CD14-positive monocyte (primary cell): ENCODE data around the gene UBE2H. TPM values are rescaled to one million over a fixed set of nuclear protein-coding genes. Genes with fewer than 3 reads are reported as not detected.

Experiments
- DNase-seq, 3 donors: peaks; one replicate each; pipeline ENCODE4 v3.0.0-alpha.2; 2011 to 2022
- H2AFZ ChIP-seq: 2 replicates; pipeline ENCODE4 v1.6.0; 2012; ENCODE audit warnings: mild to moderate bottlenecking, low read depth, low read length, inconsistent platforms; ENCODE audit not compliant: insufficient read depth, poor library complexity, severe bottlenecking
- H3K27ac ChIP-seq, 2 donors: 1 replicate in 1 of 2; 2 replicates in 1 of 2; pipeline ENCODE4 v1.5.1; 2012 to 2013; ENCODE audit warnings: low read length in 2 of 2, control low read depth in 1 of 2, inconsistent platforms in 1 of 2, low read depth in 1 of 2, mild to moderate bottlenecking in 1 of 2
- H3K27me3 ChIP-seq, 2 donors: one replicate each; pipeline versions ENCODE4 v1.6.0 to v1.6.1; 2011 to 2013; ENCODE audit warnings: low read length in 2 of 2; ENCODE audit not compliant: control insufficient read depth in 2 of 2, insufficient read depth in 2 of 2
- H3K36me3 ChIP-seq, 2 donors: replicated peaks in 1 of 2; 1 replicate in 1 of 2; 2 replicates in 1 of 2; pipeline versions ENCODE4 v1.5.1 to v1.6.1; 2012 to 2013; ENCODE audit warnings: low read length in 2 of 2, control low read depth in 1 of 2, inconsistent platforms in 1 of 2, mild to moderate bottlenecking in 1 of 2; ENCODE audit not compliant: insufficient read depth in 2 of 2, control insufficient read depth in 1 of 2
- H3K4me1 ChIP-seq, 2 donors: 1 replicate in 1 of 2; 2 replicates in 1 of 2; pipeline versions ENCODE4 v1.5.1 to v1.6.1; 2012 to 2013; ENCODE audit warnings: low read length in 2 of 2, control low read depth in 1 of 2, inconsistent platforms in 1 of 2, mild to moderate bottlenecking in 1 of 2, moderate library complexity in 1 of 2; ENCODE audit not compliant: insufficient read depth in 2 of 2, control insufficient read depth in 1 of 2
- H3K4me2 ChIP-seq: replicated peaks from 2 replicates; pipeline ENCODE3; 2012; ENCODE audit warnings: low read length, moderate library complexity, mild to moderate bottlenecking; ENCODE audit not compliant: poor library complexity, severe bottlenecking; ENCODE audit errors: extremely low read depth
- H3K4me3 ChIP-seq, 3 experiments: fragments of 200-600 bp in 1 of 3; sonication (generic) in 1 of 3; replicated peaks in 1 of 3; 1 replicate in 2 of 3; 2 replicates in 1 of 3; pipeline ENCODE4 v1.5.1; 2011 to 2013; ENCODE audit warnings: low read length in 3 of 3, mild to moderate bottlenecking in 3 of 3, control low read depth in 2 of 3, low read depth in 2 of 3, inconsistent platforms in 1 of 3, moderate library complexity in 1 of 3
- H3K79me2 ChIP-seq: 2 replicates; pipeline ENCODE4 v1.6.0; 2012; ENCODE audit warnings: mild to moderate bottlenecking, control low read depth, inconsistent platforms, low read length, moderate library complexity; ENCODE audit not compliant: insufficient read depth
- H3K9ac ChIP-seq: 2 replicates; pipeline ENCODE4 v1.6.0; 2017; ENCODE audit warnings: low read length, mild to moderate bottlenecking; ENCODE audit not compliant: insufficient read depth, poor library complexity, severe bottlenecking
- H3K9me3 ChIP-seq, 2 donors: replicated peaks in 1 of 2; 1 replicate in 1 of 2; 2 replicates in 1 of 2; pipeline versions ENCODE4 v1.5.1 to v1.6.1; 2012 to 2013; ENCODE audit warnings: low read length in 2 of 2, control low read depth in 1 of 2; ENCODE audit not compliant: control insufficient read depth in 1 of 2, insufficient read depth in 1 of 2
- H4K20me1 ChIP-seq: 2 replicates; pipeline ENCODE4 v1.6.0; 2012; ENCODE audit warnings: mild to moderate bottlenecking, low read length, control low read depth, moderate library complexity; ENCODE audit not compliant: insufficient read depth
- H3K27ac Mint-ChIP-seq, 7 donors: one replicate each; pipeline ENCODE4 v1.8.0; 2020; ENCODE audit warnings: mild to moderate bottlenecking in 7 of 7, mixed read lengths in 7 of 7, moderate library complexity in 6 of 7, inconsistent platforms in 2 of 7
- H3K27me3 Mint-ChIP-seq, 3 donors: one replicate each; pipeline ENCODE4 v1.8.0; 2021 to 2022; ENCODE audit warnings: low read depth in 3 of 3, mild to moderate bottlenecking in 3 of 3, mixed read lengths in 3 of 3, moderate library complexity in 3 of 3, inconsistent platforms in 1 of 3
- H3K36me3 Mint-ChIP-seq, 2 donors: one replicate each; pipeline ENCODE4 v1.8.0; 2020; ENCODE audit warnings: mixed read lengths in 2 of 2, inconsistent platforms in 1 of 2, mild to moderate bottlenecking in 1 of 2
- H3K4me1 Mint-ChIP-seq: one replicate; pipeline ENCODE4 v1.8.0; 2020; ENCODE audit warnings: mild to moderate bottlenecking, mixed read lengths
- H3K4me3 Mint-ChIP-seq, 2 donors: one replicate each; pipeline ENCODE4 v1.8.0; 2020; ENCODE audit warnings: mild to moderate bottlenecking in 2 of 2, mixed read lengths in 2 of 2, moderate library complexity in 1 of 2
- H3K9me3 Mint-ChIP-seq, 7 donors: one replicate each; pipeline ENCODE4 v1.8.0; 2020 to 2022; ENCODE audit warnings: mixed read lengths in 7 of 7, mild to moderate bottlenecking in 6 of 7, moderate library complexity in 6 of 7, inconsistent platforms in 2 of 7
- CTCF ChIP-seq: fragments of 200-600 bp; IDR thresholded peaks from one replicate; pipeline ENCODE4 v1.8.0; 2022; ENCODE audit warnings: antibody characterized with exemption, mild to moderate bottlenecking
- WGBS: methylation state at CpG from one replicate; pipeline ENCODE4 v1.1.5; 2013; ENCODE audit warnings: missing lambda C conversion rate; ENCODE audit not compliant: insufficient coverage; 5-methylcytosine and 5-hydroxymethylcytosine counted together
- intact Hi-C, 2 donors: fragments of 100-400 bp; cut with micrococcal nuclease; formaldehyde crosslinking; loops; one replicate each; pipeline versions ENCODE4 v1.15.0 to v1.15.1; 2023
- polyA plus RNA-seq, 3 donors: library from polyadenylated mRNA; depleted of rRNA in 1 of 3; unstranded in 2 of 3; stranded (reverse) in 1 of 3; fragments of 300-500 nt in 2 of 3; fragments of >200 nt in 1 of 3; fragmentation: Illumina TruSeq in 2 of 3; gene quantifications; 1 replicate in 2 of 3; 2 replicates in 1 of 3; pipeline ENCODE4 v1.2.3, GENCODE V29; 2012 to 2021

The UBE2H gene
- polyA plus RNA-seq, 3 donors, result 12.6 to 26.0 (median 16.0) TPM

DNA sequence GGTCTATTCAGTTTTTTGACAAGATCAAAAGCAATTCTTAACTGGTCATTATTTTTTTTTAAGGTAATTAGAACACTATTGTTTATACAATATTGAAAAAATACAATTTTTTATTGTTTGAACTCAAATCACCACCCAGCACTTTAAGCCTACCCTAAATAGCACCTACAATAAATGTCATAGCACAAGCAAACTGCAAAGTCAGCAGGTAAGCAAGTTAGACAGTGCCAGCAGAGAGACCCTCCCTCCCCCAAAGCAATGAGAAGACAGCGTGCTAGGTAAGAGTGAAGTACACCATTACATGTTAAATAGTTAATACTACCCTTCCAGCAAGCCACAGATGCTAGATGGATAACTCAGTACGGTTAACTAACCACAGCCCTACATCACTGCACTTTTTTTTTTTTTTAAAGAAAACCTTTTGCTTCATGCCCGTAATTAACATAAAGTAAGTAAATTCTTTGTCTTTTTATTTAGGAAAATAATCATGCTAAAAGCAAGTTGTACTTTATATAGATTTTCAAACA lies 120.0 kb downstream of the UBE2H start:
- peaks cover 0 to 2% (median 0%) of the 10 kb centered on the region in 7 donors for H3K9me3 Mint-ChIP-seq
- Histone ChIP-seq H3K27me3 (no peaks in the 10 kb centered on the region), H3K9me3 (no peaks in the 10 kb centered on the region), H3K36me3 (peaks cover 21 to 50% of the 10 kb centered on the region in 2 donors), H3K4me1 (peaks cover 11 to 12% of the 10 kb centered on the region in 2 donors), H3K27ac (no peak overlapping the region), H3K4me3 (no peak overlapping the region), H4K20me1 (peaks cover 14% of the 10 kb centered on the region), H2AFZ (no peak overlapping the region), H3K4me2 (no peak overlapping the region), H3K79me2 (no peaks in the 10 kb centered on the region), H3K9ac (no peak overlapping the region)
- H3K4me3 Mint-ChIP-seq, result no peak overlapping the region
- no peak overlapping the region for H3K27ac Mint-ChIP-seq
- peaks cover 52% of the 10 kb centered on the region in 2 donors for H3K36me3 Mint-ChIP-seq
- TF ChIP-seq CTCF, result no peak
- no peak for DNase-seq
- no CpG with 5 or more reads among the region's 3 CpGs for WGBS
- peaks cover 15% of the 10 kb centered on the region for H3K4me1 Mint-ChIP-seq
- intact Hi-C loops, result no loop called here
- H3K27me3 Mint-ChIP-seq, result peaks cover 0 to 2% (median 2%) of the 10 kb centered on the region in 3 donors

DNA sequence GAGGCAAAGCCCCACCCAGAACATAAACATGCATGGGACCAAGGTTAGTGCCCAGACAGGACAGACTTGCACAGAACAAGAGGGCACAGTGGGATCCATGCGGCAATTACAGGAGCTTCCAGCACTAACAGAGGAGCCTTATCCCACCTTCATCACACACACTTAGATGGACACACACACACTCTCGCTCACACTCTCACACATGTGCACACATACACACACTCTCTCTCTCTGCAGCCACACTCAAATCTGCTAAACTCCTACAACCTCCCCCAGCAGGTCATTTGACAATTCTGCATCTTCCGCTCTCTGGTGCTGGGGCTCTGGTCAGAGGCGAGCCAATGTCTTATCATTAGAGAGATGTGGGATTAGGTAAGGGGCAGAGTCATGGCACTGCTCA lies 120.5 kb downstream of the UBE2H start:
- H3K9me3 ChIP-seq, result no peaks in the 10 kb centered on the region
- intact Hi-C loops, result no loop called here
- peaks cover 15% of the 10 kb centered on the region for H3K4me1 Mint-ChIP-seq
- DNase-seq, result no peak
- no peak overlapping the region for H2AFZ ChIP-seq
- H3K4me3 Mint-ChIP-seq, result no peak overlapping the region
- TF ChIP-seq CTCF, result no peak
- 100% methylated on average over 3 of the region's 4 CpGs for WGBS
- no peak overlapping the region for H3K27ac Mint-ChIP-seq
- no peak overlapping the region for H3K9ac ChIP-seq
- peaks cover 47% of the 10 kb centered on the region in 2 donors for H3K36me3 Mint-ChIP-seq
- no peaks in the 10 kb centered on the region for H3K27me3 ChIP-seq
- peaks cover 14% of the 10 kb centered on the region for H4K20me1 ChIP-seq
- H3K4me1 ChIP-seq, result peaks cover 11 to 12% of the 10 kb centered on the region in 2 donors
- H3K4me2 ChIP-seq, result no peak overlapping the region
- peaks cover 21 to 46% of the 10 kb centered on the region in 2 donors for H3K36me3 ChIP-seq
- H3K27ac ChIP-seq, result no peak overlapping the region
- peaks cover 0 to 6% (median 2%) of the 10 kb centered on the region in 3 donors for H3K27me3 Mint-ChIP-seq
- H3K79me2 ChIP-seq, result no peaks in the 10 kb centered on the region
- no peak overlapping the region for H3K4me3 ChIP-seq
- peaks cover 0 to 2% (median 0%) of the 10 kb centered on the region in 7 donors for H3K9me3 Mint-ChIP-seq
